ENCODE data around the gene LRRC23. TPM values are rescaled to one million over a fixed set of nuclear protein-coding genes. Genes with fewer than 3 reads are reported as not detected.

The LRRC23 gene
- total RNA-seq, 1 experiment from 2014 or later = 2.7 TPM

DNA sequence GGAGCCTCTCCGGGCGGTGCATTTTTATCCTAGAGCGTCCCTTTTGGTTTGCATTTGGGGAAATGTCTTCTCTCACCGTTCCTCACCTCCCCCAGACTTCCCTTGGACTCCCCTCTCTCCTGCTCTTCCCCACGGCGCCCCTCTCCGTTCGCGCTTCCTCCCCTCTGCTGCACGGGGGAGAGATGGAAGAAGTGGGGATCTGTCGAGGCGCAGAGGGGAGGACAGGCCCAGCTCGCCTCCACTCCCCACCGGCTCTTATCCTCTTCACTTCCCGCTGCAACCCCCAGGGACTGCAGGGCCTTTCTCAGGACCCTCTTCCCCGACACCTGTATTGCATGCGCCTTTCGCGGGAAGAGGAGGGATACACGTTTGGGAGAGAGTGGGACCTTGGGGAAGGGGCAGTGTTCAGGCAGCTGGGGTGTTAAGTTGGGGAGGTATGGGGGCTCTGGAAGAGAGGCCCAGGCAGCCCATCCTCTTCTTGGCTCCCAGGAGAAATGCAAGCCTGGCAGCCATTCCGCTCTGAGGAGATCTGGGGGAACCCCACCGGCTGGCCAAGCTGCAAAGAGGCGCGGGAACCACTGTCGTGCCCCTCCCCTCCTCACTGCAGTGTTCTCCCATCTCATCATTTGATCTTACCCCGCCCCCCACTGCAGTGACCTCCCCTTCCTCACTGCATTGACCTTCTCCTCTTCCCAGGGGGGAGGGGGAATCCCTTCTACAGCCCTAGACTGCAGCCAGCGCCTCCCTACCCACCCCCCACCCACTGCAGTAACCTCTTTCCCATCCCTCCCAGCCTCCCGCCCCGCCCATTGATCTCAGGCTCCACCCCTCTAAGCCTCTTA lies 10.5 kb downstream of the LRRC23 start:
- H3K27me3 ChIP-seq = no peaks in the 10 kb centered on the region
- H3K4me3 ChIP-seq = peak overlapping the region; percentile 73
- no peaks in the 10 kb centered on the region for H3K9me3 ChIP-seq
- peaks cover 4% of the 10 kb centered on the region; the same call in 1 of the 2 replicates for H3K36me3 ChIP-seq
- DNase-seq = no peak

DNA sequence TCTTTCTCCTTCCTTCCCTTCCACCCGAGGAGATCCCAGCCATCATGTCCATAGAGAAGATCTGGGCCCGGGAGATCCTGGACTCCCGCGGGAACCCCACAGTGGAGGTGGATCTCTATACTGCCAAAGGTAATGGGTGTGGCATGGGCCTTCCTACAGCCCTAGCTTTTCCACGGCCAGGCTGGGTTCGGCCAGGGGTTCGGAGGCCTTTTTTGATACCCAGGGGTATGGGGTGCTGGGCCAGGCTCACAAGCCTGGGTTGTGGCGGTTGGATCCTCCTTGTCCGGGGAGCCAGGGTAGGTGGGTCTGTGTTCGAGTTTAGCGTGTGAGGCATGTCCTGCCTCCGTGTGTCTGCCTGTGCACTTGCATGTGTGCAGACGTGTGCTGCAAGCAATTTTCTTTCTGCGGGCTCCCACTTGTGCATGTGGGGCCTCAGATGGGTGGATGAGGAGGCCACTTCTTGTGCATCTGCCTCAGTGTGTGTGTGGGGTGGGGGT lies 11.2 kb downstream of the LRRC23 start:
- DNase-seq = no peak
- Histone ChIP-seq H3K36me3 (peaks cover 4% of the 10 kb centered on the region; the same call in 1 of the 2 replicates), H3K9me3 (no peaks in the 10 kb centered on the region), H3K4me3 (no peak overlapping the region), H3K27me3 (no peaks in the 10 kb centered on the region)

DNA sequence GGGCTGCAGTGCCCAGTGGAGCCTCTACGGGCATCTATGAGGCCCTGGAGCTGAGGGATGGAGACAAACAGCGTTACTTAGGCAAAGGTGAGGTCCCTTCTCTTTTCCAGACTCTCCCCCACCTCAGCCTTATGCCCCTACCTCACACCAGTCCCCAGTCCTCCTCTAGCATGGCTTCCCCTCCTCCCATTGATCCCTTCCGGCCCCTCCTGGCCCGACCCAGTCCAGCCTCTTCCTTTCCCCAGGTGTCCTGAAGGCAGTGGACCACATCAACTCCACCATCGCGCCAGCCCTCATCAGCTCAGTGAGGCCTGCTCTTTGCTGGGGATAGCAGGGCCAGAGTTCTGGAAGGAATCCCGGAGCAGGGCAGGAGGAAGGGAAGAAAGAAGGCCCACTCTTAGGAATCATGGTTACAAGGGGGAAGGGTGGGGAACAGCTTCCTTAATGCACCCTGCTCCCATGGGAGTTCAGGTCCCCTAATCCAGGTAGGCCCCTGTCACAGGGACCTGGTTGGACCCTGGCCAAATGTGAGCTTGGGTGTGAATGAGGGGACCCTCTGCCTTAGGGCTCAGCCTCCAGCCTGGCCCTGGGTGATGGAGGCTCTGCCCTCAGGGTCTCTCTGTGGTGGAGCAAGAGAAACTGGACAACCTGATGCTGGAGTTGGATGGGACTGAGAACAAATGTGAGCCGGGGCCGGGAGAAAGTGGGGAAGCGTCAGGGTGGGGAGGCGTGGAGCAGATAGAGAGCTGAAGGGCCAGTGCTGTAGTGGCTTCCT lies 12.0 kb downstream of the LRRC23 start:
- Histone ChIP-seq H3K36me3 (peaks cover 4% of the 10 kb centered on the region; the same call in 1 of the 2 replicates), H3K4me3 (no peak overlapping the region), H3K9me3 (no peaks in the 10 kb centered on the region), H3K27me3 (no peaks in the 10 kb centered on the region)
- no peak for DNase-seq

DNA sequence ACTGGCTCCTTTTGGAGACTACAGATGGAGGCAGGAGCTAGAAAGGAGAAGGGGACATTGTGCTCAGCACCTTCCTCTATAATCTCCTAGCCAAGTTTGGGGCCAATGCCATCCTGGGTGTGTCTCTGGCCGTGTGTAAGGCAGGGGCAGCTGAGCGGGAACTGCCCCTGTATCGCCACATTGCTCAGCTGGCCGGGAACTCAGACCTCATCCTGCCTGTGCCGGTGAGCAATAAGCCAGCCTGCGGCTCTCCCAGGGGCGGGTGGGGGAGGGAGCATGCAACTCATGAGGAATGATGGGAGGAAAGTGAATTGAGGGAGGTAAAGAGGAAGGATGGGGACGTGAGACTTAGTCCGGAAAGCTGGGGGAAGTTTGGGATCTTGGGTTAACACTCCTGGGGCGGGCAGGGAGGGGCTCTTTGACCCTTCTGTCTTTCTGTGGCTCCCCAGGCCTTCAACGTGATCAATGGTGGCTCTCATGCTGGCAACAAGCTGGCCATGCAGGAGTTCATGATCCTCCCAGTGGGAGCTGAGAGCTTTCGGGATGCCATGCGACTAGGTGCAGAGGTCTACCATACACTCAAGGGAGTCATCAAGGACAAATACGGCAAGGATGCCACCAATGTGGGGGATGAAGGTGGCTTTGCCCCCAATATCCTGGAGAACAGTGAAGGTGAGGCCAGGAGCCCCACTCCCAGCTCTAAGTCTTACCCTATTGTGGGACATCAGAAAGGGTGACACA lies 13.0 kb downstream of the LRRC23 start:
- Histone ChIP-seq H3K27me3 (no peaks in the 10 kb centered on the region), H3K36me3 (peaks cover 9% of the 10 kb centered on the region; the same call in 1 of the 2 replicates), H3K9me3 (no peaks in the 10 kb centered on the region), H3K4me3 (no peak overlapping the region)
- DNase-seq = no peak

DNA sequence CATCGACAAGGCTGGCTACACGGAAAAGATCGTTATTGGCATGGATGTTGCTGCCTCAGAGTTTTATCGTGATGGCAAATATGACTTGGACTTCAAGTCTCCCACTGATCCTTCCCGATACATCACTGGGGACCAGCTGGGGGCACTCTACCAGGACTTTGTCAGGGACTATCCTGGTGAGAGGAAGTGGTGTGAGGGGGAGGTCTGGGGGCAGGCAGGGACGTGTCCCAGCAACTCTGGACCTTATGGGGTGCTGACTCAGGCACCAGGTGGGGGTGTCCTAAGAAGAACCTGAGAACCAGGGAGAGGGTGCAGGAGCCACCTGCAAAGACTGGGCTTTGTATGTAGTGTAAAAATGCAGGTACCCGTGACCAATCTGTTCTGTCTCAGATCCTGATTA lies 15.0 kb downstream of the LRRC23 start:
- peaks cover 11% of the 10 kb centered on the region; the same call in 1 of the 2 replicates for H3K36me3 ChIP-seq
- no peak for DNase-seq
- no peaks in the 10 kb centered on the region for H3K27me3 ChIP-seq
- no peak overlapping the region for H3K4me3 ChIP-seq
- H3K9me3 ChIP-seq = no peaks in the 10 kb centered on the region

DNA sequence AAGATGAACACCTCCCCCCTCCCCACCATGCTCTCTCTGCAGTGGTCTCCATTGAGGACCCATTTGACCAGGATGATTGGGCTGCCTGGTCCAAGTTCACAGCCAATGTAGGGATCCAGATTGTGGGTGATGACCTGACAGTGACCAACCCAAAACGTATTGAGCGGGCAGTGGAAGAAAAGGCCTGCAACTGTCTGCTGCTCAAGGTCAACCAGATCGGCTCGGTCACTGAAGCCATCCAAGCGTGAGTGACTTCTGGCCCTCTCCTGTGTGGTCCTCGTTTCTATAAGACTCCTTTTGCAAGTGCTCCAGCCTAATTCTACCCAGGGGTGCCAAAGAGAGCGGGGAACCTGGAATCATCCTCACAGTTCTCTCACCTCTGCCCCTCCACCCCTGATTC lies 16.9 kb downstream of the LRRC23 start:
- H3K9me3 ChIP-seq = no peaks in the 10 kb centered on the region
- peaks cover 9% of the 10 kb centered on the region; the same call in 1 of the 2 replicates for H3K36me3 ChIP-seq
- H3K27me3 ChIP-seq = no peaks in the 10 kb centered on the region
- DNase-seq = no peak
- no peak overlapping the region for H3K4me3 ChIP-seq

DNA sequence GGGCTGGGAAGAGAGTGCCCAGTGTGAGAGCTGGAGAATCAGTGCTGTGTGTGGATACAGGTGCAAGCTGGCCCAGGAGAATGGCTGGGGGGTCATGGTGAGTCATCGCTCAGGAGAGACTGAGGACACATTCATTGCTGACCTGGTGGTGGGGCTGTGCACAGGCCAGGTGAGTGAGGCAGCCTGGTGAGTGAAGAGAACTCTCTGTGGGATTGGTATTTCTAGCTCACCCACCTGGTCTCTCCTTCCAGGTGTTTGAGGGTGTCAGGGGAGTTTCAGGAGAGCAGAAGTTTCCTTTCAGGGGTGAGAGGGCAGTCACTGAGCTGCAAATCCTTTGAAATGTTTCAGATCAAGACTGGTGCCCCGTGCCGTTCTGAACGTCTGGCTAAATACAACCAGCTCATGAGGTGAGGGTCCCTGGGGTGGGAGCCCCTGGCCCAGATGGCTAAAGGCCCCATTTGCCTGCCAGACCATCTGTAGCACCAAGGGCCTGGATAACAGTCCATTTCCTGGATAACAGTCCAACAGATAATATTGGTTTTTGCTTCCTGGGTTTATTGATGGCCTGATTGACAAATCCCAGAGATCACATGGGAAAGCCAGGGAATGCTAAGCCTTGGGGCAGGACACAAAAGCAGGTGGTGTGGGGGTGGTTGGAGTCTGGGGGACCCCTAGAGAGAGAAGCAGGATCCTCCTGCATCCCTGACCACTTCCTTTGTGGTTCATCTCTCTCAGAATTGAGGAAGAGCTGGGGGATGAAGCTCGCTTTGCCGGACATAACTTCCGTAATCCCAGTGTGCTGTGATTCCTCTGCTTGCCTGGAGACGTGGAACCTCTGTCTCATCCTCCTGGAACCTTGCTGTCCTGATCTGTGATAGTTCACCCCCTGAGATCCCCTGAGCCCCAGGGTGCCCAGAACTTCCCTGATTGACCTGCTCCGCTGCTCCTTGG lies 17.6 kb downstream of the LRRC23 start:
- H3K4me3 ChIP-seq = no peak overlapping the region
- peaks cover 7% of the 10 kb centered on the region; the same call in 1 of the 2 replicates for H3K36me3 ChIP-seq
- DNase-seq = no peak
- H3K27me3 ChIP-seq = no peaks in the 10 kb centered on the region
- H3K9me3 ChIP-seq = no peaks in the 10 kb centered on the region

DNA sequence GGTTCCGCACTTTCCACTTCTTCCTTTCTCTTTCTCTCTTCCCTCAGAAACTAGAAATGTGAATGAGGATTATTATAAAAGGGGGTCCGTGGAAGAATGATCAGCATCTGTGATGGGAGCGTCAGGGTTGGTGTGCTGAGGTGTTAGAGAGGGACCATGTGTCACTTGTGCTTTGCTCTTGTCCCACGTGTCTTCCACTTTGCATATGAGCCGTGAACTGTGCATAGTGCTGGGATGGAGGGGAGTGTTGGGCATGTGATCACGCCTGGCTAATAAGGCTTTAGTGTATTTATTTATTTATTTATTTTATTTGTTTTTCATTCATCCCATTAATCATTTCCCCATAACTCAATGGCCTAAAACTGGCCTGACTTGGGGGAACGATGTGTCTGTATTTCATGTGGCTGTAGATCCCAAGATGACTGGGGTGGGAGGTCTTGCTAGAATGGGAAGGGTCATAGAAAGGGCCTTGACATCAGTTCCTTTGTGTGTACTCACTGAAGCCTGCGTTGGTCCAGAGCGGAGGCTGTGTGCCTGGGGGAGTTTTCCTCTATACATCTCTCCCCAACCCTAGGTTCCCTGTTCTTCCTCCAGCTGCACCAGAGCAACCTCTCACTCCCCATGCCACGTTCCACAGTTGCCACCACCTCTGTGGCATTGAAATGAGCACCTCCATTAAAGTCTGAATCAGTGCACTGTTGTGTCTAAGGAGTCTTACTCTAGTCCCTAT lies 18.5 kb downstream of the LRRC23 start:
- Histone ChIP-seq H3K9me3 (no peaks in the 10 kb centered on the region), H3K4me3 (no peak overlapping the region), H3K36me3 (peaks cover 7% of the 10 kb centered on the region; the same call in 1 of the 2 replicates), H3K27me3 (no peaks in the 10 kb centered on the region)
- DNase-seq = no peak

DNA sequence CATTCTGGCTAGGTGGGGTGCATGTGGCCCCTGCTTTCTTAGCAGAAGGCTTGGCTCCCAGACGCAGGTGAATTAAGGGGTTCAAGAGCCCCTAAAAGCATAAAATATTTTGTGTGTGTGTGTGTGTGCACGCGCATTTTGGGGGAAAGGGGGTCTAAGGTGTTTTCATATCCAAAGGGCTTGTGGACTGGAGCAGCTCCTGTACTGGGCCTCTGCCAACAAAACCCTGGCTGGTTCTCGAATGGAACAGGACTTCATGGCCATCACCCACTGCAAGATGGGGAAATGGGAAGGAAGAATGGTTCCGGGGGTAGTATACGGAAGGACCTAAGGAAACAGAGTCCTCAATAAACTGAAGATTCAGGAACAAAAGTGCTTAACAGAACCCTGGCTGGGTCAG lies 19.2 kb downstream of the LRRC23 start:
- Histone ChIP-seq H3K27me3 (no peaks in the 10 kb centered on the region), H3K4me3 (no peak overlapping the region), H3K9me3 (no peaks in the 10 kb centered on the region), H3K36me3 (peaks cover 11% of the 10 kb centered on the region)
- DNase-seq = no peak

DNA sequence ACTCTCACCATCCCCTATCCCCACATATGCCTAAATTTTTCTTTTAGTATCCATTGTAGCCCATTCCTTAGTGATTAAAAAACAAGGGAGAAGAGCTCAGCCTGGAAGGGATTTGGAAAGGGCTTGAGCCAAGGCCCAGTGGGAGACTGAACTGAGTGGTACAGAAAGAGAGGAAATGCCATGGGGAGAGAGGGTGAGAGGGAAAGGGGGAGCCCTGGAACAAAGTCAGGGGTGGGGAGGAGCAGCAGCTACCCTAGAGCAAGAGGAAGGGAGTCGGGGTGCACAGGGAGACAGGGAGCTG lies 20.6 kb downstream of the LRRC23 start:
- Histone ChIP-seq H3K27me3 (no peaks in the 10 kb centered on the region), H3K36me3 (peaks cover 24% of the 10 kb centered on the region), H3K4me3 (no peak overlapping the region), H3K9me3 (no peaks in the 10 kb centered on the region)
- DNase-seq = peak; percentile 91

DNA sequence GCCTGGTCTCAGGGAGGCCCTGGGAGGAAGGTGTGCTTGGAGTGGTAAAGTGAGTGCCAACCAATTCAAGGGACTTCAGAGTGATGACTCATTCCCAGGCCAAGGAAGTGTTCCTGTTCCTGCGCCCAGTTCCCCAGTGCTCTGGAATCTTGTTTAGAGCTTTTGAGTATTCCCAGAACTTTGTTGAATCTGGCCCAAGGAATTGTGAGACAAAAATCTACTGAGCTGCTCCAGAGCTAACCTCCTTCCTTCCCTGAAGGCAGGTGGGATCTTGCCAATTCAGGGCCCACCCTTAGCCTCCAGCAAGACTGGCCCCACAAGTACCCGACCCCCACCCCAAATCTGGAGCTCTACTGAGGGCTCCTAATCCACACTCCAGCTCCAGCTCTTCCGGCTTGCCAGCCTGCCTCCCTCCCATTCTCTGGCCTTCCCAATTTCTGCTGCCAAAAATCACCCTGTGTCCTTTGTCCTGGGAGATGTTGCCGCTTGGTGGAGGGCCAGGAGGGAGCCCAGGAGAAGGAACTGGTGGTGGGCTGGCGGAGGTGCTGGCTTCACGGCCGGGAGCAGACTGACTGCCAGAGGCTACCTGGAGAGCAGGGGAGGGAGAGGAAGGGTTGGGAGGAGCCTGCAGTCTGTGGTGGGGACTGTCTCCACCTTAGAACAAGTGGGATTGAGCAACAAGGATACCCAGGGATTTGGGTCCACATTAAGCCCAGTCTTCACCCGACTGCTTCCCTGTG lies 21.1 kb downstream of the LRRC23 start:
- peak; percentile 85 for DNase-seq
- H3K36me3 ChIP-seq = peaks cover 29% of the 10 kb centered on the region
- no peaks in the 10 kb centered on the region for H3K27me3 ChIP-seq
- H3K9me3 ChIP-seq = no peaks in the 10 kb centered on the region
- H3K4me3 ChIP-seq = peak overlapping the region; percentile 40

DNA sequence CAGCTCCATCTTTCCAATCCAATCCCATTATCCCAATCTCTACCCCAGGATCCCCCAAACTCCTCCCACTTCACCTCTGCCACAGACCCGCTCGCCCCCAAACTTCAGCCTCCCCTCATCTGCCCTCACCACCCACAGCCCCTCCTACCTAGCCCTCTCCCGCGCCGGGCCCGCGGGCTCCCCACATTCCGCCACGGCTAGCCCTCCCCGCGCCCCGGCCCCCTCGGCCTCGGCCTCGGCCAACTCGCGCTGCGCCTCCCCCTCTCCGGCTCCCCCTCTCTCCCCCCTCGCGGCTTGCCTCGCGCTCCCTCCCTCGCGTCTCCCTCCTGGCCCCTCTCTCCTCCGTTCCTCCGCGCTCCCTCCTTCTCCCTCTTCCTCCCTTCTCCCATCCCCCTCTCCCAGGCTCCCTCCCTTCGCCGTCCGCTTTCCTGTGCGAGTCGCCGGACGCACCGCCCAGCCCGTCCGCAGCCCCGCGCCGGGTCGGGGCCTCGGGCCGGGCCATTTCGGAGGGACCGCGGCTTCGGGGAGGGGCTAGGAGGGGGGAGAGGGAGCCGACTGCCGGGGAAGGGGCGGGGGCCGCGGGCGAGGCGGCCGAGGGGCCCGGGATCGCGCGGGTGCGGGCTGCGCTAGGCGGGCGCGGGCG lies 22.9 kb downstream of the LRRC23 start, which contains the start of gene ATN1:
TSS of gene ATN1 (plus strand) at position 581 of the 643 bp plus-strand sequence. CDS start 6,043 bp downstream, outside the sequence.
- Histone ChIP-seq H3K36me3 (peaks cover 34% of the 10 kb centered on the region), H3K27me3 (no peaks in the 10 kb centered on the region), H3K9me3 (no peaks in the 10 kb centered on the region), H3K4me3 (peak within 1 kb of the TSS; percentile 84)
- peak; percentile 87 for DNase-seq

DNA sequence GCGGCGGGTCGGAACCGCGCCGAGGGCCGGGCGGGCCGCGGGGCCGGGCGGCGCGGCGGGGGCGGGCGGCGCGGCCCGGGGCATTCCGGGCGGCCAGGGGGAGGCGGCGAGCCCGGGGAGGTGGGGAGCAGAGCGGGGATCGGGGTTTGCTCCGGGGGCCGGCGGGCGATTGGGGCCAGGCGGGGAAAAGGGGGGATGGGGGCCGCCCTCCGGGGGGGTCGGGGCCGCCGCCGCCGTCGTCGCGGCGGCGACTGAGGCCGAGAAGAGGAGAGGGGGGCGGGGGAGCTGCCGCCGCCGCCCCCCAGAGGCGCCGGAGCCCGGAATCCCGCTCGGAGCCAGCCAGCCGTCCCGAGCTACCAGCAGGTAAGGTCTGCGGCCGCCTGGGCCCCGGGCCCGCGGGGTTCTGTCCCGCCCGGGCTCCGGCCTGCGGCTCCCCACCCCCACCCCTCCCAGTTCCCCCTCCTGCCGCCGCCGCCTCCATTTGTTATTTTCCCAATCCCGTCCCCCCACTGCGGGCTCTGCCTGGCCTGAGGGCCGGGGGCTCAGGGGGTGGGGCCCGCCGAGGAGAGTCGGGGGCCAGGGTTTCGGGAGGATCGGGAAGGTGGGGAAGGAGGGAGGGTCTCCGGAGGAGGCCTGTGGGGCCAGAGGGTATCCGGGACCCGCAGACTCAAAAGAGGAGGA lies 23.5 kb downstream of the LRRC23 start:
- no peaks in the 10 kb centered on the region for H3K27me3 ChIP-seq
- H3K4me3 ChIP-seq = peak overlapping the region; percentile 84
- peaks cover 40% of the 10 kb centered on the region for H3K36me3 ChIP-seq
- H3K9me3 ChIP-seq = no peaks in the 10 kb centered on the region
- no peak for DNase-seq

Measured in MG63 (cell line).